HG03060 (cell line): ENCODE data around the gene TMEM63A.
A peak's percentile ranks its signal among the peaks of the same experiment; 100 is the strongest.

Source experiments
- ATAC-seq: cut with Tn5 transposase; IDR thresholded peaks from one replicate; pipeline ENCODE4 v1.9.1; 2021; ENCODE audit warnings: low read depth, moderate number of reproducible peaks; ENCODE audit not compliant: unreplicated experiment

The TMEM63A gene

GRCh38 chr1:225868631-225869330 lies 13.4 kb downstream of the TMEM63A start:
- ATAC-seq, result no peak

GRCh38 chr1:225866981-225867380 lies 15.2 kb downstream of the TMEM63A start:
- no peak for ATAC-seq

- peak; percentile 71 for ATAC-seq
Observed at GRCh38 chr1:225866061-225866837, 15.9 kb downstream of the TMEM63A start.

GRCh38 chr1:225865514-225865913 lies 16.7 kb downstream of the TMEM63A start:
- no peak for ATAC-seq

GRCh38 chr1:225863167-225863566 lies 19.0 kb downstream of the TMEM63A start:
- no peak for ATAC-seq

GRCh38 chr1:225862581-225862950 lies 19.6 kb downstream of the TMEM63A start:
- ATAC-seq, result no peak

GRCh38 chr1:225861834-225862580 lies 20.2 kb downstream of the TMEM63A start:
- ATAC-seq, result no peak

GRCh38 chr1:225860876-225861441 lies 21.2 kb downstream of the TMEM63A start:
- no peak for ATAC-seq

GRCh38 chr1:225860107-225860506 lies 22.1 kb downstream of the TMEM63A start:
- ATAC-seq, result no peak

- ATAC-seq, result no peak
Observed at GRCh38 chr1:225859151-225859550, 23.0 kb downstream of the TMEM63A start.

- no peak for ATAC-seq
Observed at GRCh38 chr1:225857256-225857655, 24.9 kb downstream of the TMEM63A start.

GRCh38 chr1:225855503-225856300 lies 26.5 kb downstream of the TMEM63A start:
- ATAC-seq, result no peak

GRCh38 chr1:225853441-225853840 lies 28.7 kb downstream of the TMEM63A start:
- no peak for ATAC-seq

- ATAC-seq, result no peak
Observed at GRCh38 chr1:225852413-225853124, 29.6 kb downstream of the TMEM63A start.

GRCh38 chr1:225851805-225852204 lies 30.4 kb downstream of the TMEM63A start:
- ATAC-seq, result peak; percentile 68

- ATAC-seq, result no peak
Observed at GRCh38 chr1:225850370-225850769, 31.8 kb downstream of the TMEM63A start.

GRCh38 chr1:225849925-225850324 lies 32.3 kb downstream of the TMEM63A start:
- ATAC-seq, result no peak

- peak; percentile 42 for ATAC-seq
Observed at GRCh38 chr1:225848030-225848955, 33.9 kb downstream of the TMEM63A start.
